DOHH2 (cell line): ENCODE data around the gene DRD2.

ENCODE experiments used
- EZH2phosphoT487 ChIP-seq: fragments of 200-600 bp; sonication (generic); IDR thresholded peaks from 2 replicates; pipeline ENCODE4 v1.6.1; 2017; ENCODE audit warnings: borderline replicate concordance, mild to moderate bottlenecking, antibody characterized with exemption, low read length, moderate library complexity, mixed read lengths
- TF ChIP-seq, protein P1 (sequence below): fragments of 200-600 bp; sonication (generic); IDR thresholded peaks from one replicate; pipeline ENCODE4 v1.5.1; 2014; ENCODE audit warnings: antibody characterized with exemption, mild to moderate bottlenecking, low read depth, low read length; ENCODE audit not compliant: poor library complexity, severe bottlenecking

DNA sequence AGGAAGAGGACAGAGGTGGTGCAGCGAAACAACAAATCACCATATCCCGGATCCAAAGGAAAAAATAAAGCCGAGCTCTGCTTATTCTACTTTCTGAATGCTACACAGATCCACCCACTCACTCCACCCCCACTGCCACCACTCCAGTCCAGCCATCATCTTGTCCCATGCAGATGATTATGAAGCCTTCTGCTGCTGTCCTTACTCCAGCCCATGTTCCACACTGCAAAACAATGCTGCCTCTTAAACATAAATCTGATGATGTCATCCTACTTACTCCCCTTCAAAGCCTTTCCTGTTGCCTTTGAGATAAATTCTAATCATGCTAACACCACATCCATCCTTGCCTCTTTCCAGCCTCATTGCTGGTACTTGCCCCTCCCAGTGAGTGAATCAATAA, 6.5 kb upstream of the DRD2 start:
- TF ChIP-seq, protein P1, sequence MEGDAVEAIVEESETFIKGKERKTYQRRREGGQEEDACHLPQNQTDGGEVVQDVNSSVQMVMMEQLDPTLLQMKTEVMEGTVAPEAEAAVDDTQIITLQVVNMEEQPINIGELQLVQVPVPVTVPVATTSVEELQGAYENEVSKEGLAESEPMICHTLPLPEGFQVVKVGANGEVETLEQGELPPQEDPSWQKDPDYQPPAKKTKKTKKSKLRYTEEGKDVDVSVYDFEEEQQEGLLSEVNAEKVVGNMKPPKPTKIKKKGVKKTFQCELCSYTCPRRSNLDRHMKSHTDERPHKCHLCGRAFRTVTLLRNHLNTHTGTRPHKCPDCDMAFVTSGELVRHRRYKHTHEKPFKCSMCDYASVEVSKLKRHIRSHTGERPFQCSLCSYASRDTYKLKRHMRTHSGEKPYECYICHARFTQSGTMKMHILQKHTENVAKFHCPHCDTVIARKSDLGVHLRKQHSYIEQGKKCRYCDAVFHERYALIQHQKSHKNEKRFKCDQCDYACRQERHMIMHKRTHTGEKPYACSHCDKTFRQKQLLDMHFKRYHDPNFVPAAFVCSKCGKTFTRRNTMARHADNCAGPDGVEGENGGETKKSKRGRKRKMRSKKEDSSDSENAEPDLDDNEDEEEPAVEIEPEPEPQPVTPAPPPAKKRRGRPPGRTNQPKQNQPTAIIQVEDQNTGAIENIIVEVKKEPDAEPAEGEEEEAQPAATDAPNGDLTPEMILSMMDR = no peak
- TF ChIP-seq EZH2phosphoT487 = no peak
